ENCODE data around the gene NR3C1. TPM values are rescaled to one million over a fixed set of nuclear protein-coding genes. Genes with fewer than 3 reads are reported as not detected.
A peak's percentile ranks its signal among the peaks of the same experiment; 100 is the strongest.

NR3C1 gene
- total RNA-seq, 1 donor from 2014 or later, result 44.6 TPM

GRCh38 chr5:143376911-143377813 lies 26.3 kb downstream of the NR3C1 start:
- H3K9me3 Mint-ChIP-seq (ENCODE audit: low read depth), result no peaks in the 10 kb centered on the region
- peak overlapping the region; percentile 12 for H3K27ac Mint-ChIP-seq (ENCODE audit: unreplicated experiment)
- H3K36me3 Mint-ChIP-seq (ENCODE audit: low read depth), result no peaks in the 10 kb centered on the region
- no peak overlapping the region for H3K4me3 Mint-ChIP-seq (ENCODE audit: unreplicated experiment)
- TF ChIP-seq CTCF (IDR thresholded peaks at IDR 0.05), result no peak
- H3K27me3 Mint-ChIP-seq (ENCODE audit: low read depth), result no peaks in the 10 kb centered on the region
- H3K4me1 Mint-ChIP-seq (ENCODE audit: low read depth), result peaks cover 49% of the 10 kb centered on the region
- no peak for DNase-seq (ENCODE audit: low spot score)

GRCh38 chr5:143376195-143376779 lies 27.2 kb downstream of the NR3C1 start:
- peaks cover 49% of the 10 kb centered on the region for H3K4me1 Mint-ChIP-seq (ENCODE audit: low read depth)
- no peak overlapping the region for H3K4me3 Mint-ChIP-seq (ENCODE audit: unreplicated experiment)
- peak overlapping the region; percentile 12 for H3K27ac Mint-ChIP-seq (ENCODE audit: unreplicated experiment)

GRCh38 chr5:143374496-143375217 lies 28.8 kb downstream of the NR3C1 start:
- H3K4me3 Mint-ChIP-seq (ENCODE audit: unreplicated experiment), result no peak overlapping the region
- H3K27me3 Mint-ChIP-seq (ENCODE audit: low read depth), result no peaks in the 10 kb centered on the region
- H3K4me1 Mint-ChIP-seq (ENCODE audit: low read depth), result peaks cover 35% of the 10 kb centered on the region
- no peak for TF ChIP-seq CTCF (IDR thresholded peaks at IDR 0.05)
- no peaks in the 10 kb centered on the region for H3K36me3 Mint-ChIP-seq (ENCODE audit: low read depth)
- no peaks in the 10 kb centered on the region for H3K9me3 Mint-ChIP-seq (ENCODE audit: low read depth)
- no peak for DNase-seq (ENCODE audit: low spot score)
- H3K27ac Mint-ChIP-seq (ENCODE audit: unreplicated experiment), result peak overlapping the region; percentile 32

More at GRCh38 chr5:143376195-143376779, 27.2 kb downstream of the NR3C1 start:
- no peaks in the 10 kb centered on the region for H3K9me3 Mint-ChIP-seq (ENCODE audit: low read depth)
- no peaks in the 10 kb centered on the region for H3K36me3 Mint-ChIP-seq (ENCODE audit: low read depth)
- no peak for DNase-seq (ENCODE audit: low spot score)
- TF ChIP-seq CTCF (IDR thresholded peaks at IDR 0.05), result no peak
- H3K27me3 Mint-ChIP-seq (ENCODE audit: low read depth), result no peaks in the 10 kb centered on the region

- H3K4me3 Mint-ChIP-seq (ENCODE audit: unreplicated experiment), result no peak overlapping the region
- H3K27ac Mint-ChIP-seq (ENCODE audit: unreplicated experiment), result no peak overlapping the region
- no peak for TF ChIP-seq CTCF (IDR thresholded peaks at IDR 0.05)
- no peaks in the 10 kb centered on the region for H3K27me3 Mint-ChIP-seq (ENCODE audit: low read depth)
- H3K36me3 Mint-ChIP-seq (ENCODE audit: low read depth), result peaks cover 1% of the 10 kb centered on the region
- DNase-seq (ENCODE audit: low spot score), result no peak
- H3K4me1 Mint-ChIP-seq (ENCODE audit: low read depth), result peaks cover 29% of the 10 kb centered on the region
- no peaks in the 10 kb centered on the region for H3K9me3 Mint-ChIP-seq (ENCODE audit: low read depth)
These were observed 30.4 kb downstream of the NR3C1 start for GRCh38 chr5:143373076-143373475.

- H3K4me3 Mint-ChIP-seq (ENCODE audit: unreplicated experiment), result no peak overlapping the region
- DNase-seq (ENCODE audit: low spot score), result no peak
- peaks cover 1% of the 10 kb centered on the region for H3K36me3 Mint-ChIP-seq (ENCODE audit: low read depth)
- no peaks in the 10 kb centered on the region for H3K27me3 Mint-ChIP-seq (ENCODE audit: low read depth)
- peaks cover 24% of the 10 kb centered on the region for H3K4me1 Mint-ChIP-seq (ENCODE audit: low read depth)
- no peak overlapping the region for H3K27ac Mint-ChIP-seq (ENCODE audit: unreplicated experiment)
- TF ChIP-seq CTCF (IDR thresholded peaks at IDR 0.05), result no peak
- peaks cover 3% of the 10 kb centered on the region for H3K9me3 Mint-ChIP-seq (ENCODE audit: low read depth)
These were observed 31.2 kb downstream of the NR3C1 start for GRCh38 chr5:143372187-143372829.

Measured in chondrocyte (in vitro differentiated cells).